ENCODE data around the gene DOCK10. TPM values are rescaled to one million over a fixed set of nuclear protein-coding genes. Genes with fewer than 3 reads are reported as not detected.

Gene DOCK10
- total RNA-seq, 1 experiment from 2014 or later = 2.9 TPM

- DNase-seq (ENCODE audit: low spot score) (no peak), ATAC-seq (no peak)
- Mint-ChIP-seq H3K36me3 (no peaks in the 10 kb centered on the region), H3K4me1 (peaks cover 14% of the 10 kb centered on the region), H3K4me3 (no peak overlapping the region), H3K9me3 (no peaks in the 10 kb centered on the region), H3K27ac (no peak overlapping the region), H3K27me3 (ENCODE audit: low read depth) (no peaks in the 10 kb centered on the region)
- ChIA-PET CTCF (no interaction called here), POLR2A (no interaction called here)
- TF ChIP-seq GRHL2 (CRISPR knock-in tag; IDR thresholded peaks at IDR 0.05; ENCODE audit: insufficient replicate concordance, severe bottlenecking) (no peak), CBFB (CRISPR knock-in tag; IDR thresholded peaks at IDR 0.05; ENCODE audit: low read depth) (no peak), ETV6 (CRISPR knock-in tag; IDR thresholded peaks at IDR 0.05) (no peak), E2F4 (CRISPR knock-in tag; IDR thresholded peaks at IDR 0.05; ENCODE audit: borderline replicate concordance, low read depth) (no peak), SOX15 (CRISPR knock-in tag; IDR thresholded peaks at IDR 0.05) (no peak), CREB1 (CRISPR knock-in tag; IDR thresholded peaks at IDR 0.05) (no peak), ZBTB21 (CRISPR knock-in tag; IDR thresholded peaks at IDR 0.05; ENCODE audit: borderline replicate concordance) (no peak), NFATC4 (CRISPR knock-in tag; IDR thresholded peaks at IDR 0.05) (no peak)
Measured at GRCh38 chr2:224948859-224949258, 93.4 kb downstream of the DOCK10 start.

- POLR2A ChIA-PET = no interaction called here
- no peaks in the 10 kb centered on the region for H3K27me3 Mint-ChIP-seq (ENCODE audit: low read depth)
Measured at GRCh38 chr2:224948005-224948404, 94.3 kb downstream of the DOCK10 start.

More at GRCh38 chr2:224948005-224948404, 94.3 kb downstream of the DOCK10 start:
- no peaks in the 10 kb centered on the region for H3K9me3 Mint-ChIP-seq
- no peak overlapping the region for H3K4me3 Mint-ChIP-seq
- TF ChIP-seq RORB (CRISPR knock-in tag; IDR thresholded peaks at IDR 0.05) (no peak), GRHL2 (CRISPR knock-in tag; IDR thresholded peaks at IDR 0.05; ENCODE audit: insufficient replicate concordance, severe bottlenecking) (no peak), CTCF (IDR thresholded peaks at IDR 0.05) (no peak), PREB (CRISPR knock-in tag; IDR thresholded peaks at IDR 0.05; ENCODE audit: borderline replicate concordance) (no peak), ESRRA (CRISPR knock-in tag; IDR thresholded peaks at IDR 0.05; ENCODE audit: borderline replicate concordance) (no peak), FOXP1 (CRISPR knock-in tag; IDR thresholded peaks at IDR 0.05; ENCODE audit: borderline replicate concordance) (no peak), CREM (CRISPR knock-in tag; IDR thresholded peaks at IDR 0.05) (no peak), ZNF512 (CRISPR knock-in tag; IDR thresholded peaks at IDR 0.05; ENCODE audit: borderline replicate concordance) (no peak), SMAD3 (CRISPR knock-in tag; IDR thresholded peaks at IDR 0.05; ENCODE audit: borderline replicate concordance) (no peak), TP53 (CRISPR knock-in tag; IDR thresholded peaks at IDR 0.05) (no peak), ZNF425 (CRISPR knock-in tag; conservative IDR thresholded peaks at IDR 0.05) (no peak), KAT7 (CRISPR knock-in tag; IDR thresholded peaks at IDR 0.05; ENCODE audit: borderline replicate concordance) (no peak), CREB1 (CRISPR knock-in tag; IDR thresholded peaks at IDR 0.05) (no peak)
- no peak for ATAC-seq
- no peak for DNase-seq (ENCODE audit: low spot score)
- no peaks in the 10 kb centered on the region for H3K36me3 Mint-ChIP-seq
- CTCF ChIA-PET = no interaction called here
- no peak overlapping the region for H3K27ac Mint-ChIP-seq
- H3K4me1 Mint-ChIP-seq = peaks cover 14% of the 10 kb centered on the region
